ENCODE results near the gene PLSCR2.

DNA sequence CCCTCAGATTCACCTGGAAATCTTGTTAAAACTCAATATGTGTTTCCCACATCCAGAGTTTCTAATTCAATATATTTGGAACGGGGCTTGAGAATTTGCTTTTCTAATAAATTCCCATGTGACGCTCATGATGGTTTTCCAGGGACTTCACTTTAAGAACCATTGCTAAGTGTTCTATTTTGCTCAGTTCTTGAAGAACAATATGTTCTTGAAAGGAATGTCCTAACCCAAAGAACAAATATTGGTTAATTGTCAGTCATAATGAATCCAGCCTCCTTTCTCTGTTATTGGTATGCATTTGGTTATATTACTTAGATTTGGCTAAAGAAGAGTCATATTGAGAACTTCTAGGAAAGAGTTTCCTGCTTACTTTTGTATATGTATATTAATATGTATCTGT lies 4.4 kb upstream of the PLSCR2 start:
- TF ChIP-seq CTCF (IDR thresholded peaks at IDR 0.05) (no peak), POLR2A (IDR thresholded peaks at IDR 0.05) (no peak)

Data from right lobe of liver (tissue), 4 donors.